Forelimb muscle (tissue), 1 donor: ENCODE data around the gene CREM. TPM values are rescaled to one million over a fixed set of nuclear protein-coding genes. Genes with fewer than 3 reads are reported as not detected.
"Not testable (repeated sequence)": the region's sequence is repeated elsewhere in the genome, so short reads cannot be mapped to it uniquely, and the experiment has no call there.

ENCODE experiments used
- DNase-seq: peaks from one replicate; pipeline ENCODE4 v3.0.0-alpha.2; 2013; ENCODE audit warnings: low read depth
- polyA plus RNA-seq: library from polyadenylated mRNA; unstranded; fragments of 120-200 nt; gene quantifications from one replicate; pipeline ENCODE4 v1.2.1, GENCODE V29; 2013; ENCODE audit not compliant: insufficient read length

Gene CREM
- polyA plus RNA-seq, 1 donor = 49.3 TPM

DNA sequence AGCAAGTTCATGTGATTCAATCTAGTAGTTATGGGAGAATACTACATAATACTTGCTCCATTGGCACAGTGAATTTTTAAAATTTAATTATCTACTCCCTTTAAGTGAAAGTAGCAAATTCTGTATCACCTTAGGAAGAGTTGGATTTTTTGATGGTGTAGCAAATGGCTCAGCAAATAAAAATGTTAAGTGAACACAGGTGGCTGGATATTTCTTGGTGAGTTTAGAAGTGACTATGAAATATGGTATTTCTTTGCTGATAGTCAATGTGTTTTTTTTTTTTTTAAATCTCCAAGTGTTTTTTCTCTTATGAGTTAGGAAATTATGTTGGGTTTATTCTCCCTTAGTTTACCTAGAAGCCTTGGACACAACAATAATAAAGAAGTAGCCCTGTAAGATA, 67.8 kb downstream of the CREM start:
- no peak for DNase-seq

DNA sequence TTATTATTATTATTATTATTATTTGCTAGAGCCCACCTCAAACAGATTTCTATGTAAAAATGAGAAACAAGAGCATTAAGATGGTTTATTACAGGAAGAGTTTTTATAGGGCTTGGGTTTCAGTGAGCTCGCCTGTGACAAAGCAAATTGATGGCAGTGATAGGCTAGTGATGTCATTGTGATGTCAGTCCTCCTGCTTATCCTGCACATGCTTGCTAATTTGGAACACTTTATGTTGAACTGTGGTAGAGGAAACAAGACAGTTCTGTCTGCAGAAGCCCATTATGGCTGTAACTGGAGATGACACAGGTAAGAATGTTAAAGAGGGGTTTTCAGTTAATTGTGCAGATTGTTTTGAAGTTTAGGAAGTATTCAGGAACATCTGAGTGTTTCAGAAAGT, 68.3 kb downstream of the CREM start:
- no peak for DNase-seq

DNA sequence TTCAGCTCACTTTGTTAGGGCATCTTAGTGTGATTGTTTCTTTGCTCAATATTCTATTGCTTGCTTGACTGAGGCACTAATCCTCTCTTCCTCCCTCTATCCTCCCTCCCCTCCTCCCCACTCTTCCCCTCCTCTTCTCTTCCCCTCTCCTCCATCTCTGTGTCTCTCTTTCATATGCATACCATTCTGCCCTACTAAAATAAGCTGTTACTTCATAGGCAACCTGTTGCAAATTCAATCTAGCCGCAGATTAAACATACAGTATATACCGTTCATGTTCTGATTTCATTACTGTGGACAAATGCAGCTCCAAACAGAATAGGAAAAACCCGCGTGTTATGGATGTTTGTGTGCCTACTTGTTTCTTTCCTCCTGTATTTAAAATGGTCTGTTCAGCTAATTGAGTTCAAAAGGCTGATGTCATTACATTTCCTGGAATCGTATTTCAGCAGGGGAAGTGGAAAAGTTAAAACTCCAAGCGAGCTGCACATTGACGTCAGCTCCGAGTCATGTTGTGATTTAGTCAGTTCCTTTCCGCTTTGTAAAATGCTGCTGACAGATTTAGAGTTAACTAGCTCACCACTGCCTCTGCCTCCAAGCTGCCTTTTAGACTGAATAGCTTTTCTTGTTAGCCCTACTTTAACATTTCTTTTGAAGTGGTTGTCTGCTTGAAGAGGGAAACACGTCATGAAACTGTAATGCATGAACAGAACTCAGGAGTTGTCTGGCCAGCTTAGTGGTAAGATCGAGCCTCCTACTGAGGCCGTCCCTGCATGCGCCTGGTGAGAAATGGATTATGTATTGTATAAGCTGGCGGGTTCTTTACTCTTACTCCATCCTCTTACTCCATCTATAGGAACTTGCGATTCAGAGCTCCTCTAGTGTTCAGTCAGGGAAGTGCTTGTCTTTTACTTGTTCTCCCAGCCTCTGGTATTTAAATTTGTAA, 69.0 kb downstream of the CREM start:
- DNase-seq = peak; percentile 98

DNA sequence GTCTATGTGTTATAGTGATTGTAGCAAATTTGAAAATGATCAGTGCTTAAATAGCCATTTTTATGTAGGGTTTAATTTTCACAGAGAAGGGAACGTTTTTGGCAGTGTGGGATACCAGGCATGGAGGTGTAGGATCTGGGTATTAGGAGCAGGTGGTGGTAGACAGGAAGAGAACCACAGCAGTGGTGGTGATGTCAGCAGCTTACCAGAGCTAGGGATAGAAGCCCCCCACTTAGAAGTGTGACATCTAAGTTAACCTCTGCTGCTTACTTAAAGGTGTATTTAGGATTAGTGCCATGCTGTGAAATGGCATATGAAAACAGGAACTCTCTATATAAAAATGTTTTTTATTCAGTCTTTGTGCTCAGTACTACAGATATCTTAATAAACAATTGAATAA, 73.8 kb downstream of the CREM start:
- no peak for DNase-seq

DNA sequence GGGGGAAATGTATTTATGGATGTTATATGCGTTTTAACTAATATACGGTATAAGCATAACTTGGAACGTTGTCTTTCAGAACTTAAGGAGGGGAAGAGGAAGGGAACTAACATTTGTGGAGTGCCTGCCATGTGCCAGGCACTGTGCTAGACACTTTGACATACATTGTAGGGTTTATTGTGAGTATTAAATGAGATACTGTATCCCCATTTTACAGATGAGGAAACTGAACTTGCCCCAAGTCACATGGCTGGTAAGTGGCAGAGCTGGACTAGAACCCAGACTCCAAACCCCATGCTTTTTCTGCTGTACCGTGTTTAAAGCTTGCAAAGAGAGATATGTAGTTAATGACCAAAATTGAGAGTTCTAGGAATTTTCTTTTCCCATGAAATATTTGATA, 74.6 kb downstream of the CREM start:
- no peak for DNase-seq

DNA sequence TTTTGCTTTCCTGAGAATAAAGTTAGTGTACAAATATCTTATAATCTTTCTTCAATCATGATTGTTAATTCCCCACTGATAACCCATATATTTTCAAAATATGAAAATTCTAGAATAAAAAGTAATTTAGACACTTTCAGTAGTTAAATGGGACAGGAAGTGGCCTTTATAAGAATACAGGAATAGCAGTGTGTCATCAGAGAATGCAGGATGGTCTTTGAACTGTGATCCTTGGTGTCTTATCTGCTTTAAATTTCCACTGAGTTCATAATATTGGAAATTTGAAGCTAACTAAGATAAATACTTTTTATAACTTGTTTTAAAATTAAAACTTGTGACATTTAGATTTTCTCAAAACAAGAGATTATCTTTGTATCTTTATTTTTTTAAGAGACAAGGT, 75.4 kb downstream of the CREM start:
- no peak for DNase-seq

DNA sequence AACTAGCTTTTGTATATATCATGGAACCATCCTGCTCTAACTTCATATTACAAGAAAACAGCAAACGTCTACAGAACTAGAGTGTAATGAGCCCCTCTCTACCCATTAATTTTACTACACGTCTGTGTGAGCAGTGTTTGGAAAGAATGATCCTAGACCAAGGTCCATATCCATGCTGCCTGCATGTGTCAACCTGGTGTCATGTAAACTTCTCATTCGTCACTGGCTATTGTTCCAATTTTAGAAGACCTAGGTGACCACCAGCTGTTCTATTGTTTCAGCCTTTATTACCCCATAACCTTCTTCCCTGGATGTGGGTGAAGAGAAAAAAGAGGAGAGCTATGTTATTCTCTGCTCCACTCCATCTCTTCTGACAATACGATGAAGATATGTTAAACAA, 77.1 kb downstream of the CREM start:
- DNase-seq = no peak

DNA sequence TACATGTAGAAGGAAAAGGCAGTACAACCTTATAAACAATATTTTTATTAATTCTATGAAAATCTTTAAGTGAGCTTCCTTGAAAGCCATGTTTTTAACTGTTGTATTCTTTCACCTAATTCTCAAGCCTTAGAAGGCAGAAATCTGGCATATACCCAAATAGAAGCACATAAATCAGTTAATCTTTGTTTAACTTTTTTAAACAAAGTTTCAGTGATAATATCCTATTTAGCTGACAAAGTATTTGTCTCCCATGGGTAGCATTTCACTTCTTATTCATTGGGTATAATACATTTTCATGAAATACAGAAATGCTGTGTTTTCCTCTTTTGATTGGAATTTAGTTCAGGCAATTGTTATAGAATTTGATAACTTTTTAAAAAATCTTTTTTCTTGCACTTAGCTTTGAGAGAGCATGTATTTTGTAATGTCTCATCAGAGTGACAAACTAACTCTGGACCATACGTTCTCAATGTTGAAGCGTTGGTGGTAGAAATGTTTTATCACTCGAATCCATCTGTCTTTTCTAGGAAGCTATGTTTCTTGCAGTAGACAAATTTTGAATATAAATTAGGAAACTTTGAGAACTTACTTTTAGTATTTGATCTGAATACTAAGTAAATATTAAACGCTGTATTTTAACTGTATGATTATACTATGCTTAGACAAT, 78.1 kb downstream of the CREM start:
- DNase-seq = no peak

DNA sequence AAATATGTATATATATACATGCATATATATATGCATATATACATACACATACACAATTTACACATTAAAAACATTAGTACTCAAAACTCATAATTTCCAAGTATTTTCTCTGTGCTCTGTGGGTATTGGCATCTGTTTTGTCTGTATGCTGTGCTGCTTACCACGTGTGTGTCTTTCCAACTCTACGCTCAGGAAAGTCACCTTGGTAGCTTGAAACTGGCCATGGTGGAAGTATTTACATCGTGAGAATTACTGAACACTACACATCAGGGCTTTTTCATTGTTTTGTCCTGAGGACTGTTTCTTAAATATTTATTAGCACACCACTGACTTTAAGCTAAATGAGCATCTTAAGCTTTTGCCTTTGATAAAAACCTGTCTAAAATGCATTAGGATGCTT, 79.6 kb downstream of the CREM start:
- no peak for DNase-seq

DNA sequence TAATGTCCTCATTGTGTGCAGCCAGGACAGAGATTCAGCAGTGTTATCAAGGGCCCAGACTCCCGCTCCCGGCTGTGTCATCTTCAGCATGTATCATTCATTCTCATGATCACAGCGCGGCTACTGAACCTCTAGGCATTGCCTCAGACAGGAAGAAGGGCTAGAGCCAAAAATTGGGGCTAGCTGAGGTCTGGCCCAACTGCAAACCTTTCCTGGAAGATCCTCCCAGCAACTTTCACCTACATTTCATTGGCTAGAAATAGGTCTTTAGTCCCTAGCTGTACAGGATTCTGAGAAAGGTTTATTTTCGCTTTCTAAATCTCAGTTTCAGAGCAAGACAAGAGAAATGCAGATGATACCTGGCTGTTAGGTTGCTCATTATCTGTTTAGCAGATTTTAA, 81.9 kb downstream of the CREM start:
- DNase-seq = no peak

DNA sequence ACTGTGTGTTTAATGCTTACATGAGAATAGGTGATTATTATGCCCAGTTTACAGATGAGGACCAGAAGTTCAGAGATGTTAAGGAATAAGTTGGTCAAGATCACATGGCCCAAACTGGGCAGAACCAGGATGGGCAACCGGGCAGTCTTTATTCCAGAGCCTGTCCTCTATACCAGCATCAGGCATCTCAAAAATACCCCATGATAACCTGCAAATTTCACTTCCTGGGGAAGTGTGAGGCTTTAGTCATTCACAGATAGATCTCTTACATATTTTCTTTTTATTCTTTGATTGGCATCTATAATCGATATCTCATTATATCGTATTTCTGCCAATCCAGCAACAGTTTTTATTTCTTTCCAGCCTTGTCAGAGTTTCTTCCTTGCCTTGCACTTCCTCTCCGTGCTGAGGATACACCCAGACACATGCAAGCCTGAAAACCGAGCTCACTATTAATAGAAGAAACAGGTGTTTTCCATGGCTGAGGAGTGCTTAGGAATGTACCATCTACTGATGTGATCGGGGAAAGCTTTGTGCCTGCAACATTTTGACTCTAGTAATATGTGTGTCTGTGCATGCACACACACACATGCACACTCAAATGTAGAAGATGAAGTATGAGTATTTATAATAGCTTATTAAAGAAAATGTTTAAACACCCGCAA, 82.4 kb downstream of the CREM start:
- no peak for DNase-seq

DNA sequence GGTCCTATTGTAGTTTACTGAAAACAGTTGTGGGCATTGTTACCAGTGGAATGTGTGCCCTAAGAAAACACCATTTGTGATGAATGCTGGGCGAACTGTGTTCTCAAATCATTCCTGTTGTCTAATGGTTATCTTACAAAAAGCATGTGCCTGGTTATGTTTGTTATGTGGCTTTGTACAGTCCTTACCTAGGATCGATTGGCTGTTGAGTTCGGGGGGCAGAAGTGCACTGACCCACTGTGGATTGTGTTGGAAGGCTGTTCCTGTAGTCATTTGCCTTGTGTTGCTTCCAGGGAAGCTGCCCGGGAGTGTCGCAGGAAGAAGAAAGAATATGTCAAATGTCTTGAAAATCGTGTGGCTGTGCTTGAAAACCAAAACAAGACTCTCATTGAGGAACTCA, 84.3 kb downstream of the CREM start:
- no peak for DNase-seq

DNA sequence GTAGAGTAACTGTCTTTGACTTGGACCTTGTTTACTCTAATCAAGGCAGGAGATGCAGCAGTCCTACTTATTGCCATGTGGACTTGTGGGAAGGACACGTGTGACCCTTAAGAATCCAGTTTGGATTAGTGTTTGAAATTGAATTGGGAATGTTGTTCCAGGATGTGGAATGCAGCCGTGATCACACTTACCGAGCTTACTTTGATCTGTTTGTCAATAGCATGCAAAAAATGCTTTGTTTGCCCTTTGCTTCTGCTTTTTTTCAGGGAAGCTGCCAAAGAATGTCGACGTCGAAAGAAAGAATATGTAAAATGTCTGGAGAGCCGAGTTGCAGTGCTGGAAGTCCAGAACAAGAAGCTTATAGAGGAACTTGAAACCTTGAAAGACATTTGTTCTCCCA, 84.7 kb downstream of the CREM start:
- DNase-seq = no peak

DNA sequence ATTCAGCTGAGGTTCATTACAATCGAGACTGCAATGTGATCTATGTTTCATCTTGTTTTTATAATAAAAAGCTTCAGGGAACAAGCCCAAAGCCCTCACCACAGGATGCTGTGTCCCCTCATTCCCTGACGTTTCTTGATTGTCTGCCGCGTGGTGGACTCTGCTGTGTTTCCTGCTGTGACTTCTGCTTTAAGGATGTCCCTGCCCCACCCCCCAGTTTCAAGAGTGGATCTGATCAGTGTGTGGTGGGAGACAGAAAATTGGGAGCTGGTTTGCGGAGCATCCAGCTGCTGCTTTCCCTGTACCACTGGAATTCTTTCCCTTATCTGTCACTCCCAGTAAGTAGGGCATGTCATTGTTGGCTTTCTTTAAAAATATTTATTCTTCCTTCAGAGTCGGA, 86.2 kb downstream of the CREM start:
- DNase-seq = no peak

DNA sequence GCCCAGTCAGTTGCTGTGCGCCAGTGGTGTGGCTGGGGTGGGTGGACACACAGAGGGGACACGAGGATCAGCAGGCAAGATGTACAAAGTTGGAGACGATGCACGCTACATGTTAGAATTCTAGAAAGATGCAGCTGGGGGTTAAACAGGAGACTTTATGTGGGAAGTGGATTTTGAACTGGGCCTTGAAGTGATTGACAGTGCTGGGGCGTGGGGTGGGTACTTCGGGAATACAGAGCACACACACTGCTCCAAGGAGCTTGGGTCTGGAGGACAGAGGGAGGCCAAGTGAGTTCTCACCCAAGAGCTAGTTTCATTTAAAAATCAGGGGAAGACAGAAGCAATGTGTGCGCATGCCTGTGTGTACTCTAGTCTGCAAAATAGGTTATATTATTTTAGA, 87.1 kb downstream of the CREM start:
- DNase-seq = no peak

DNA sequence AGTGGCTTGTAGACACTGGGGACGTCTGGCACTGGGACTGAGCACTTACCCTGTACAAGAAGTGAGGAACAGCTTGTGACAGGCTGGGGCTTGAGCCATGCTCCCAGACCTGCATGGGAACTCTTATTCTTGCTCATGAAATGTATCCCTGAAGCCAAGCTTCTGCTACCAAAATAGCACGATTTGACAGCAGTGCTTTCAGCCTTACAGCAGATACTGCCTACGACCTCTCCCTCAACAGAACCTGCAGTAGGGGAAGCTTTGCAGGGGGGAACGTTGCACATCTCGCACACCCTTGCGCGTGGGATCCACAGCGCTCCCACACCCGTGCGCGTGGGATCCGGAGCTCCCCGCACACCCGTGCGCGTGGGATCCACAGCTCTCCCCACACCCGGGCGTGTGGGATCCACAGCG, 88.0 kb downstream of the CREM start:
- no peak for DNase-seq

DNA sequence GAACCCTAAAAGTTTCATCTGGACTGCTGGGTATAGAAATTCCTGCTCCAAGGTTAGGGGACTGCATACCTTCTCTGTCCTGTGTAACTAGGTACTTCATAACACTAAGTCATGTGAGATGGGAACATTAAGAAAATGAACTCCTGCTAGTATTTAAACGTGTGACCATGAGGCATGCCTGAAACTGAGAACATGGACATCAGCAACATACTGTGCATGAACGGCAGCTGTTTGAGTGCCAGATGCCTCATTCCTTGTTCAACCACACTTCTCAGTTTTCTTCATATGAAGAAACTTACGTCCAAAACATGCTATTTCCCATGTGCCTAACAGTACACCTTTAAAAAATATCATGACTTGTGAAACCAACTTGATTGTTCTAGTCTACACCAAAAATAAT, 88.5 kb downstream of the CREM start:
- no peak for DNase-seq

DNA sequence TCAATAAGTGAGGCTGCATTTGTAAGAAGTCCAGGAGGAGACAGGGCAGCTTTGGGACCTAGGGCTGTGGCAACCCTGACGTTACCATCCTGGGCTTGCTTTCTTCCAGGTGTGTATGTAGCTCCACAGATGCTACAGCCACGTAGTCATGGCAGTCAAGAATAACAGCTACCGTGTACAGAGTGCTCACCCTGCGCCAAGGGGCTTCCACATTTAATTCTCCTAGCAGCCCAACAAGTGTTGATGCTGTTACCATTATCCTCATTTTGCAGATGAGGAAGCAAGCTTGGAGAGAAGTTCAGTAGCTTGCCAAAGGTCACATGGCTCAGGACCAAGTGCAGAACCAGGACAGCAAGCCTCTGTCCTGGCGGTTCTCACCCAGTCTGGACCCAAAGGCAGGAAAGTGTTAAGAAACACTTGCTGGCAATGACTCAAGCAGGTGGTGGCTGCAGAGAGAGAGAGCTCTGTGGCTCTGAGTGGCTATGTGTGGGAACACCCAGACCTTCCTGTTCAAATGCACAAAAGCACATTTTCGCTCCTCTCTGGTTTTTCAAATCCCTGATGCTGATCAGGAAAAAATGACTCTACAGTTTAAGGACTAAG, 89.8 kb downstream of the CREM start:
- no peak for DNase-seq

DNA sequence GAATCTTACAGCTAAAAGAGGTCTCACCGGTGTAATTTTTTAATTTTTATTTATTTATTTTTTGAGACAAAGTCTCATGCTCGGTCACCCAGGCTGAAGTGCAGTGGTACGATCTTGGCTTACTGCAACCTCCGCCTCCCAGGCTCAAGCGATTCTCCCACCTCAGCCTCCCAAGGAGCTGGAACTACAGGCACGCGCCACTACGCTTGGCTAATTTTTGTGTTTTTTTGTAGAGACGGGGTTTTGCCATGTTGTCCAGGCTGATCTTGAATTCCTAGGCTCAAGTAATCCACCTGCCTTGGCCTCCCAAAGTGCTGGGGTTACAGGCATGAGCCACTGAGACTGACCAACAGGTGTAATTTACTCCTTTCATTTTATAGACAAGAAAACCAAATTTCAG, 90.3 kb downstream of the CREM start:
- not testable (repeated sequence) for DNase-seq

DNA sequence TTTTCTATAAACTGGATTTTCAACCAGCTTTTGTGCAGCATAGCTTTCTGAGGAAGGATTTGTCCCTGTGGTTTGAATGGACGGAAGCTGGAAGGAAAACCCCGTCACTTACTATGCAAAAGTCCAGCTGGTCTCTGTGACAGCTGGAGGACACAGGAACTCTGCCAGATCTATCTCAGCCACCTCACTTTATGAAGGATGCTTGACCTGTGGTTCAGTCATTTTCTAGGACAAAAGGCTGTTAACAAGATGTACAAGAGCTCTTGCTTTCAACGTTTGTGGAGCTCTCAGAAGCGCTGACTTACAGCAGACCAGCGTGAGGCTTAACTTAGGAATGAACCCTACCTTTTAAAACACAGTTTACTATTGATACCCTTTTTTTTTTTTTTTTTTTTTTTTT, 90.8 kb downstream of the CREM start:
- DNase-seq = no peak

DNA sequence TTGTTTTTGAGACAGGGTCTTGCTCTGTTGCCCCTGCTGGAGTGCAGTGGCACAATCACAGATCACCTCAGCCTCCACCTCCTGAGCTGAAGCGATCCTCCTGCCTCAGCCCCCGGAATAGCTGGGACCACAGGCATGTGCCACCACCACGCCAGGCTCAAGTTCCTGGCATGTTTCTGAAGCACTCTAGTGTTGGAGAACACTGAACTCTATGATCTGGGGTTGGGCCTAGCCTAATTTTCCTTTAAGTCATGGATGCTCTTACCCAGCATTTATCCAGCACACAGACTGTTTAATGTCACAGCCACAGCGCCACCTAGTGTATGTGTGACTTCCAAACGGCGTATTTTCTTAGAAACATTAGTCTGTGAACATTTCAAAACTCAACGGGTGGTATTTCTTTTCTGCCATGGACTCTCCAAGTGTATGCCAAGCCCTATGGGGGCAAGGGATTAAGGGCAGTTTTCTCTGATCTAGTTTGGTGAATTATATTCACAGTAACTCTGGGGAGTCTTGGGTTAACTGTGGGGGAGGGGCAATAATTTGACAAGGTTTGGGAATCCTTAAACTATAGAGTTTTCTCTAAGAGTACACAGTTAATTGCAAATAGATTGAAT, 91.8 kb downstream of the CREM start:
- DNase-seq = peak; percentile 75

DNA sequence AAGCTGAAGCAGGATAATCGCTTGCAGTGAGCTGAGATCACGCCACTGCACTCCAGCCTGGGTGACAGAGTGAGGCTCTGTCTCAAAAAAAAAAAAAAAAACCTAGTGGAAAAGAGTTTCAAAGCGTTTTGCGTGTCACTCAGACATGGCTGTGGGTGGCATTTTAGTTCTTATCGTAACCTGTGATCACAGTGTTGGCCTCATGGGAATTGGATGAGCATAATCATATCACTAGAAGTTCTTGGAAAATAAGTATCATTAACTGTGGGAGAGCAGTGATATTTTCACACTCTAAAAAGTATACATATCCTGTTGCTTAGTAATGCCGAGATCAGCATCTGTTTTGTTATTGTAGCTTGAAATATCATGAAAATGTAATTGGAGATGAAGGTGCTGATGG, 92.6 kb downstream of the CREM start:
- no peak for DNase-seq
